MM.1S (cell line): ENCODE results near the gene TEX9.

Source experiments
- EZH2phosphoT487 ChIP-seq: fragments of 300-600 bp; sonication (generic); IDR thresholded peaks from 2 replicates; pipeline ENCODE4 v1.6.1; 2018; ENCODE audit warnings: antibody characterized with exemption, low read length
- TF ChIP-seq, protein P1 (sequence below): fragments of 300-600 bp; sonication (generic); IDR thresholded peaks from 2 replicates; pipeline ENCODE4 v1.5.1; 2016; ENCODE audit warnings: antibody characterized with exemption, low read length, mixed read lengths

- no peak for TF ChIP-seq EZH2phosphoT487
- TF ChIP-seq, protein P1, sequence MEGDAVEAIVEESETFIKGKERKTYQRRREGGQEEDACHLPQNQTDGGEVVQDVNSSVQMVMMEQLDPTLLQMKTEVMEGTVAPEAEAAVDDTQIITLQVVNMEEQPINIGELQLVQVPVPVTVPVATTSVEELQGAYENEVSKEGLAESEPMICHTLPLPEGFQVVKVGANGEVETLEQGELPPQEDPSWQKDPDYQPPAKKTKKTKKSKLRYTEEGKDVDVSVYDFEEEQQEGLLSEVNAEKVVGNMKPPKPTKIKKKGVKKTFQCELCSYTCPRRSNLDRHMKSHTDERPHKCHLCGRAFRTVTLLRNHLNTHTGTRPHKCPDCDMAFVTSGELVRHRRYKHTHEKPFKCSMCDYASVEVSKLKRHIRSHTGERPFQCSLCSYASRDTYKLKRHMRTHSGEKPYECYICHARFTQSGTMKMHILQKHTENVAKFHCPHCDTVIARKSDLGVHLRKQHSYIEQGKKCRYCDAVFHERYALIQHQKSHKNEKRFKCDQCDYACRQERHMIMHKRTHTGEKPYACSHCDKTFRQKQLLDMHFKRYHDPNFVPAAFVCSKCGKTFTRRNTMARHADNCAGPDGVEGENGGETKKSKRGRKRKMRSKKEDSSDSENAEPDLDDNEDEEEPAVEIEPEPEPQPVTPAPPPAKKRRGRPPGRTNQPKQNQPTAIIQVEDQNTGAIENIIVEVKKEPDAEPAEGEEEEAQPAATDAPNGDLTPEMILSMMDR, result no peak
Measured at GRCh38 chr15:56327721-56328502, 37.3 kb upstream of the TEX9 start.
